Left cardiac atrium (tissue), 4 donors: Measurements from ENCODE around the gene NR1H2. TPM values are rescaled to one million over a fixed set of nuclear protein-coding genes. Genes with fewer than 3 reads are reported as not detected.
"Not testable (repeated sequence)": the region's sequence is repeated elsewhere in the genome, so short reads cannot be mapped to it uniquely, and the experiment has no call there.

Experiments used
- ATAC-seq, 2 donors: fragments of 200-7000 bp; cut with Tn5 transposase; one replicate each; pipeline ENCODE4 v1.9.1; 2020; ENCODE audit warnings: mild to moderate bottlenecking in 2 of 2, moderate library complexity in 2 of 2
- DNase-seq: peaks from one replicate; pipeline ENCODE4 v3.0.0-alpha.2; 2020
- intact Hi-C, 2 donors: fragments of 100-400 bp; cut with DNase I; formaldehyde crosslinking; loops; one replicate each; pipeline versions ENCODE4 v1.14.1 to v1.15.1; 2022 to 2023
- long read RNA-seq: library from polyadenylated mRNA; unstranded; transcript quantifications from one replicate; pipeline ENCODE4 v2.0.0, GENCODE V29; 2021
- total RNA-seq, 2 donors: library from RNA; stranded (reverse); fragmentation: NEBNext Ultra II Directional; extraction: Animal tissue kit (Norgen Biotek cat#: 25700); gene quantifications; one replicate each; pipeline ENCODE4 v1.2.1, GENCODE V29; 2021
- donor health status: DM: no; HTN: yes; CAD: no.
- donor health status: DM: no; HTN: yes; CAD: no; lungs with severe emphysema.
- donor health status: DM: yes; HTN: yes; CAD: no.
- donor health status: Dilated cardiomyopathy.

NR1H2 gene
- total RNA-seq, result 10 to 100 TPM; 59.3 to 70.0 TPM
- long read RNA-seq, transcript NR1H2-201 (10 exons, 1,998 nt), result major isoform, 221 of 268 reads
- long read RNA-seq, transcript NR1H2-211 (10 exons, 1,830 nt), result minor isoform, 10 of 268 reads
- long read RNA-seq, partial matches to known transcripts, result 20 of 268 reads
- long read RNA-seq, other reads (novel, unspliced or antisense), result 13 of 268 reads

- ATAC-seq, result peak; percentile 95 to 97
- peak; percentile 95 for DNase-seq
- intact Hi-C loops, result no loop called here
Measured at GRCh38 chr19:50376166-50377050, at the start of gene NR1H2. TSS of gene NR1H2 (plus strand) at chr19:50376457. CDS start at chr19:50377606, 1,149 bp downstream.

GRCh38 chr19:50327013-50327412, 49.2 kb upstream of the NR1H2 start:
- ATAC-seq, result no peak
- no peak for DNase-seq
- intact Hi-C loops, result no loop called here

GRCh38 chr19:50327461-50328223, 48.6 kb upstream of the NR1H2 start:
- no peak for DNase-seq
- intact Hi-C loops, result no loop called here

GRCh38 chr19:50328224-50328872, 47.9 kb upstream of the NR1H2 start:
- intact Hi-C loops, result no loop called here
- no peak for ATAC-seq
- no peak for DNase-seq

More at GRCh38 chr19:50327461-50328223, 48.6 kb upstream of the NR1H2 start:
- no peak for ATAC-seq

- no peak for DNase-seq
- intact Hi-C loops, result no loop called here
- no peak for ATAC-seq
Measured at GRCh38 chr19:50328873-50329145, 47.4 kb upstream of the NR1H2 start.

- intact Hi-C loops, result no loop called here
- DNase-seq (peak; percentile 100), ATAC-seq (peak; percentile 87)
Measured at GRCh38 chr19:50329146-50329925, 46.9 kb upstream of the NR1H2 start, which contains the start of gene KCNC3. TSS of gene KCNC3 (minus strand) at chr19:50329377. CDS start at chr19:50329082, 295 bp downstream.

- DNase-seq, intact Hi-C loops: not testable (repeated sequence)
Measured at GRCh38 chr19:50329926-50330294, 46.3 kb upstream of the NR1H2 start.

GRCh38 chr19:50330365-50331078, 45.7 kb upstream of the NR1H2 start:
- DNase-seq (peak; percentile 89), ATAC-seq (peak; percentile 45 to 63)
- intact Hi-C loops, result no loop called here

More at GRCh38 chr19:50329926-50330294, 46.3 kb upstream of the NR1H2 start:
- not testable (repeated sequence) for ATAC-seq

- ATAC-seq (no peak), DNase-seq (no peak)
- intact Hi-C loops, result no loop called here
Measured at GRCh38 chr19:50331221-50331993, 44.9 kb upstream of the NR1H2 start.

- DNase-seq (no peak), ATAC-seq (no peak)
- intact Hi-C loops, result no loop called here
Measured at GRCh38 chr19:50331994-50332243, 44.3 kb upstream of the NR1H2 start.

- DNase-seq (no peak), ATAC-seq (no peak)
- intact Hi-C loops, result no loop called here
Measured at GRCh38 chr19:50332244-50333038, 43.8 kb upstream of the NR1H2 start.

GRCh38 chr19:50333235-50333736, 43.0 kb upstream of the NR1H2 start:
- ATAC-seq (peak; percentile 67 to 68), DNase-seq (peak; percentile 93)
- intact Hi-C loops, result no loop called here

- ATAC-seq (peak; percentile 23 to 24), DNase-seq (peak; percentile 82)
- intact Hi-C loops, result no loop called here
Measured at GRCh38 chr19:50333737-50334617, 42.3 kb upstream of the NR1H2 start.

GRCh38 chr19:50334741-50335421, 41.4 kb upstream of the NR1H2 start:
- intact Hi-C loops, result no loop called here
- no peak for ATAC-seq
- DNase-seq, result no peak

GRCh38 chr19:50337031-50337430, 39.2 kb upstream of the NR1H2 start:
- ATAC-seq, intact Hi-C loops, DNase-seq: not testable (repeated sequence)
